SK-N-SH treated with all-trans-retinoic acid at 6 μM for 48 hours (cell line): Measurements from ENCODE around the gene PHACTR3.

Source experiments
- OSR1 ChIP-seq: fragments of 250-450 bp; sonication (Bioruptor Pico); IDR thresholded peaks from 2 replicates; pipeline ENCODE4 v1.8.0; 2022; ENCODE audit warnings: moderate library complexity, mild to moderate bottlenecking, inconsistent platforms
- ZNF565 ChIP-seq: fragments of 450-650 bp; formaldehyde crosslinking; conservative IDR thresholded peaks from 2 replicates; pipeline ENCODE4 v1.5.0; 2020; ENCODE audit warnings: low read depth, mild to moderate bottlenecking, moderate library complexity
- ZNF8 ChIP-seq: fragments of 450-650 bp; formaldehyde crosslinking; IDR thresholded peaks from 2 replicates; pipeline ENCODE4 v1.5.0; 2020; ENCODE audit warnings: mild to moderate bottlenecking, moderate library complexity
- TF ChIP-seq, protein P1 (sequence below): fragments of 250-450 bp; sonication (Bioruptor Pico); IDR thresholded peaks from 2 replicates; pipeline ENCODE4 v1.8.0; 2021; ENCODE audit warnings: low read depth, mild to moderate bottlenecking, moderate library complexity, borderline replicate concordance

- TF ChIP-seq, protein P1, sequence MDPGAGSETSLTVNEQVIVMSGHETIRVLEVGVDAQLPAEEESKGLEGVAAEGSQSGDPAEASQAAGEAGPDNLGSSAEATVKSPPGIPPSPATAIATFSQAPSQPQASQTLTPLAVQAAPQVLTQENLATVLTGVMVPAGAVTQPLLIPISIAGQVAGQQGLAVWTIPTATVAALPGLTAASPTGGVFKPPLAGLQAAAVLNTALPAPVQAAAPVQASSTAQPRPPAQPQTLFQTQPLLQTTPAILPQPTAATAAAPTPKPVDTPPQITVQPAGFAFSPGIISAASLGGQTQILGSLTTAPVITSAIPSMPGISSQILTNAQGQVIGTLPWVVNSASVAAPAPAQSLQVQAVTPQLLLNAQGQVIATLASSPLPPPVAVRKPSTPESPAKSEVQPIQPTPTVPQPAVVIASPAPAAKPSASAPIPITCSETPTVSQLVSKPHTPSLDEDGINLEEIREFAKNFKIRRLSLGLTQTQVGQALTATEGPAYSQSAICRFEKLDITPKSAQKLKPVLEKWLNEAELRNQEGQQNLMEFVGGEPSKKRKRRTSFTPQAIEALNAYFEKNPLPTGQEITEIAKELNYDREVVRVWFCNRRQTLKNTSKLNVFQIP (CRISPR knock-in tag): no peak
- TF ChIP-seq OSR1: no peak
- TF ChIP-seq ZNF8 (CRISPR knock-in tag): no peak
- TF ChIP-seq ZNF565 (CRISPR knock-in tag): no peak
Observed at GRCh38 chr20:59693587-59693986, 89.2 kb downstream of the PHACTR3 start.
